Uterus (tissue), 4 donors: Measurements from ENCODE around the gene KIF9. TPM values are rescaled to one million over a fixed set of nuclear protein-coding genes. Genes with fewer than 3 reads are reported as not detected.
"Not testable (repeated sequence)": the region's sequence is repeated elsewhere in the genome, so short reads cannot be mapped to it uniquely, and the experiment has no call there.

ENCODE experiments used
- DNase-seq, 2 donors: peaks; one replicate each; pipeline ENCODE4 v3.0.0-alpha.2; 2019 to 2020
- H3K27ac ChIP-seq, 2 donors: fragments of 200-600 bp; sonication (generic); 1 replicate in 1 of 2; 2 replicates in 1 of 2; pipeline ENCODE4 v1.5.1; 2016 to 2018
- H3K27me3 ChIP-seq, 2 donors: fragments of 200-600 bp; sonication (generic); one replicate each; pipeline ENCODE4 v1.5.1; 2018 to 2019; ENCODE audit warnings: control low read depth in 1 of 2
- H3K36me3 ChIP-seq, 2 donors: fragments of 200-600 bp; sonication (generic); one replicate each; pipeline ENCODE4 v1.5.1; 2019; ENCODE audit warnings: control low read depth in 1 of 2
- H3K4me1 ChIP-seq, 2 donors: fragments of 200-600 bp; sonication (generic); one replicate each; pipeline ENCODE4 v1.5.1; 2018 to 2019; ENCODE audit warnings: control low read depth in 1 of 2
- H3K4me3 ChIP-seq, 2 donors: fragments of 200-600 bp; sonication (generic); 1 replicate in 1 of 2; 2 replicates in 1 of 2; pipeline ENCODE4 v1.5.1; 2018 to 2019; ENCODE audit warnings: mild to moderate bottlenecking in 1 of 2
- H3K9me3 ChIP-seq, 2 donors: fragments of 200-600 bp; sonication (generic); one replicate each; pipeline ENCODE4 v1.5.1; 2019; ENCODE audit warnings: control low read depth in 1 of 2
- POLR2A ChIP-seq, 2 donors: fragments of 450-650 bp; IDR thresholded peaks; one replicate each; pipeline ENCODE4 v1.6.1; 2016; ENCODE audit warnings: antibody characterized with exemption in 2 of 2, mild to moderate bottlenecking in 1 of 2, moderate library complexity in 1 of 2
- intact Hi-C: fragments of 100-400 bp; cut with DNase I; formaldehyde crosslinking; loops from one replicate; pipeline ENCODE4 v1.15.1; 2023; ENCODE audit warnings: low total_unique reads
- total RNA-seq, 4 donors: library from RNA; depleted of rRNA in 3 of 4; stranded (reverse); fragments of >200 nt in 3 of 4; gene quantifications; one replicate each; pipeline versions ENCODE4 v1.1.0 to v1.2.4, GENCODE V29; 2014 to 2023
- TF ChIP-seq, protein P1 (sequence below), 4 experiments: fragments of 200-600 bp in 2 of 4; fragments of 450-650 bp in 2 of 4; sonication (generic) in 2 of 4; IDR thresholded peaks; one replicate each; pipeline ENCODE4 v1.5.1; 2016 to 2019; ENCODE audit warnings: antibody characterized with exemption in 4 of 4, mild to moderate bottlenecking in 2 of 4, moderate library complexity in 1 of 4
- donor health status: DM: yes; HTN: yes; CAD: no.

KIF9 gene
- total RNA-seq, 4 donors from 2014 or later: 1.8 to 7.4 (median 4.1) TPM; not detected in 1

DNA sequence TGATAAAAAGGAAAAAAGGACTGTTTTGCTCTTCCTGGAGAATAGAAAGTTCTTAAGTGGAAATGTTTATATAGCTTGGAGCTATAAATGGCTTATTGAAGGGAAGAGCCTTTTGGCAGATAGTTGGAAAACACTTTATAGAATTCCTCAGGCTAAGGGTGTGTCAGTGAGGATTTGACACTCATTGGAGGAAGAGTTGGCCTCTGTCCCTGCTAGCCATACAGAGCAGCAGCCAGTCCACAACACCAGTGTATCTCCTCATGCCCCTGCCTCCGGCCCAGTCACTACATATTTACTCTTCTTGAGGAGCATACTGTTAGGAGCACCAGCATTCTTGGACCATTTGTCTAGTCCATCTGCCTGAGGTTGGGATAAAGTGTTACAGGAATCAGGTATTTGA, 36.3 kb upstream of the KIF9 start:
- intact Hi-C loops: no loop called here
- no peaks in the 10 kb centered on the region for H3K27me3 ChIP-seq
- no peak for DNase-seq

DNA sequence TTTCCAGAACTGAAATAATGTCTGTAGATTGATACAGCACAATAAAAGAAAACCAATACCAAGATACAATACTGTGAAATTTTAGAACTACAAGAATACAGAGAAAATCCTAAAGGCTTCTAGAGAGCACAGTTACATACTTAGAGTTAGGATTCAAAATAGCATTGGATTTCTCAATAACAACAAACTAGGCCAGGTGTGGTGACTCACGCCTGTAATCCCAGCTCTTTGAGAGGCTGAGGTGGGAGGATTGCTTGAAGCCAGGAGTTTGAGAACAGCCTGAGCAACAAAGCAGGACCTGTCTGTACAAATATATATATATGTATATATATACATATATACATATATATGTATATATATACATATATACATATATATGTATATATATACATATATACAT, 33.6 kb upstream of the KIF9 start:
- H3K36me3 ChIP-seq, intact Hi-C loops, DNase-seq, H3K27ac ChIP-seq, H3K27me3 ChIP-seq, H3K9me3 ChIP-seq, H3K4me1 ChIP-seq, H3K4me3 ChIP-seq: not testable (repeated sequence)

More for the DNA sequence above, 36.3 kb upstream of the KIF9 start:
- Histone ChIP-seq H3K9me3 (no peaks in the 10 kb centered on the region), H3K4me3 (no peak overlapping the region), H3K36me3 (peaks cover 0 to 2% of the 10 kb centered on the region in 2 donors), H3K4me1 (no peaks in the 10 kb centered on the region), H3K27ac (no peak overlapping the region)
- TF ChIP-seq, protein P1, sequence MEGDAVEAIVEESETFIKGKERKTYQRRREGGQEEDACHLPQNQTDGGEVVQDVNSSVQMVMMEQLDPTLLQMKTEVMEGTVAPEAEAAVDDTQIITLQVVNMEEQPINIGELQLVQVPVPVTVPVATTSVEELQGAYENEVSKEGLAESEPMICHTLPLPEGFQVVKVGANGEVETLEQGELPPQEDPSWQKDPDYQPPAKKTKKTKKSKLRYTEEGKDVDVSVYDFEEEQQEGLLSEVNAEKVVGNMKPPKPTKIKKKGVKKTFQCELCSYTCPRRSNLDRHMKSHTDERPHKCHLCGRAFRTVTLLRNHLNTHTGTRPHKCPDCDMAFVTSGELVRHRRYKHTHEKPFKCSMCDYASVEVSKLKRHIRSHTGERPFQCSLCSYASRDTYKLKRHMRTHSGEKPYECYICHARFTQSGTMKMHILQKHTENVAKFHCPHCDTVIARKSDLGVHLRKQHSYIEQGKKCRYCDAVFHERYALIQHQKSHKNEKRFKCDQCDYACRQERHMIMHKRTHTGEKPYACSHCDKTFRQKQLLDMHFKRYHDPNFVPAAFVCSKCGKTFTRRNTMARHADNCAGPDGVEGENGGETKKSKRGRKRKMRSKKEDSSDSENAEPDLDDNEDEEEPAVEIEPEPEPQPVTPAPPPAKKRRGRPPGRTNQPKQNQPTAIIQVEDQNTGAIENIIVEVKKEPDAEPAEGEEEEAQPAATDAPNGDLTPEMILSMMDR (IDR thresholded peaks at IDR 0.05): no peak
- no peak for TF ChIP-seq POLR2A (IDR thresholded peaks at IDR 0.05)

DNA sequence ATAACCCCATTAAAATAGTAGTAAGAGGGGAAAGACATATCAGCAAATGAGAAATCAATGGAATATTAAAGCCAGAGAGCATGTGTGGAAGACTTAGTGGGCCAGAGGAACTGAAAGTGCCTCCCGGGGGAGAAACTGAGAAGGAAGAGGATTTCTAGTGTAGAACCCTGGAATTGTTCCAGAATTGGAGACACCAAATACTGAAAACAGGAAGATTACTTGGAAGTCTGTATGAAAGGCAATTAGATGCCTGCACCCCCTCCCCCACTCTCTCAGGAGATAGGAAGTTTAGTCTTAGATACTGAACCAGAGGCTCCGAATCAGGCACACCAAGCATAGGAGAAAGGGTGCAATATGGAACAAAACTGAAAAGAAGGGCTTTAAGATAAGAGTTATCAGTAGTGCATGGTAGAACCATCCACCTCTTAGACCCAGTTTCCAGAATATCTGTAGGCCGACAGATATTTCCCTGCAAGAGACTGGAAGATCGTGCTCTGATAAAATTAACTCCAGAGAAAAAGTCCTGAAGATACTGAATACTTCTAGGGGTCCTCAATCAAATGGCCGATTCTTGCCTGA, 32.6 kb upstream of the KIF9 start:
- H3K36me3 ChIP-seq: peaks cover 0 to 2% of the 10 kb centered on the region in 2 donors
- no peak for DNase-seq
- no peaks in the 10 kb centered on the region for H3K9me3 ChIP-seq
- intact Hi-C loops: no loop called here
- H3K27ac ChIP-seq: no peak overlapping the region
- TF ChIP-seq POLR2A (IDR thresholded peaks at IDR 0.05): no peak
- TF ChIP-seq, protein P1 (IDR thresholded peaks at IDR 0.05): no peak
- no peaks in the 10 kb centered on the region for H3K4me1 ChIP-seq
- H3K4me3 ChIP-seq: no peak overlapping the region
- no peaks in the 10 kb centered on the region for H3K27me3 ChIP-seq

DNA sequence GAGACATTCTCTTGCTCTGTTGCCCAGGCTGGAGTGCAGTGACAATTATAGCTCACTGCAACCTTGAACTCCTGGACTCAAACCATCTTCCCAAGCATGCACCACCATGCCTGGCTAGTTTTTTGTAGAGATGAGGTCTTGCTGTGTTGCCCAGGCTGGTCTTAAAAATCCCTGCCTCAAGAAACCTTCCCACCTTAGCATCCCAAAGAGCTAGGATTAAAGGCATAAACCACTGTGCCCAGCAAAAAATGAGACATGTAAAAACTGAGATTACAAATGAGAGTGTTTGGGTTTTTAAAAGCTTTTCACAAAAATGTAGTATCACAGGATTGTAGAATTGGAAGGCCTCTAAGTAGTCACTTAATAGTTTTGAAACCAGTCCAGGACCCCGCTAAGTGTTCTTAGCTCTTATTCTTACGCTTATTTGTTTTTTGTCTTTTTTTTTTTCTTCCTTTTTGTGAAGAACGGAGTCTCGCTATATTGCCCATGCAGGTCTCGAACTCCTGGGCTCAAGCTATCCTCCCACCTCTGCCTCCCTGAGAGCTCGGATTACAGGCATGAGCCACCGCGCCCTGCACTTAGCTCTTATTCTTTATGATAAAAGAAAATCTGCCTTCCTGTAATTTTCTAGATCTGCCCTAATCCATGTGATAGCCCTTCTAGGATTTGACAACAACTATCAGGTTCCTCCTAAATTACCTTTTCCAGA, 31.6 kb upstream of the KIF9 start:
- Histone ChIP-seq H3K36me3 (peaks cover 0 to 2% of the 10 kb centered on the region in 2 donors), H3K4me1 (no peaks in the 10 kb centered on the region), H3K27me3 (no peaks in the 10 kb centered on the region), H3K4me3 (no peak overlapping the region), H3K9me3 (no peaks in the 10 kb centered on the region), H3K27ac (no peak overlapping the region)
- intact Hi-C loops: no loop called here
- no peak for DNase-seq
- TF ChIP-seq, protein P1 (IDR thresholded peaks at IDR 0.05): no peak
- TF ChIP-seq POLR2A (IDR thresholded peaks at IDR 0.05): no peak

DNA sequence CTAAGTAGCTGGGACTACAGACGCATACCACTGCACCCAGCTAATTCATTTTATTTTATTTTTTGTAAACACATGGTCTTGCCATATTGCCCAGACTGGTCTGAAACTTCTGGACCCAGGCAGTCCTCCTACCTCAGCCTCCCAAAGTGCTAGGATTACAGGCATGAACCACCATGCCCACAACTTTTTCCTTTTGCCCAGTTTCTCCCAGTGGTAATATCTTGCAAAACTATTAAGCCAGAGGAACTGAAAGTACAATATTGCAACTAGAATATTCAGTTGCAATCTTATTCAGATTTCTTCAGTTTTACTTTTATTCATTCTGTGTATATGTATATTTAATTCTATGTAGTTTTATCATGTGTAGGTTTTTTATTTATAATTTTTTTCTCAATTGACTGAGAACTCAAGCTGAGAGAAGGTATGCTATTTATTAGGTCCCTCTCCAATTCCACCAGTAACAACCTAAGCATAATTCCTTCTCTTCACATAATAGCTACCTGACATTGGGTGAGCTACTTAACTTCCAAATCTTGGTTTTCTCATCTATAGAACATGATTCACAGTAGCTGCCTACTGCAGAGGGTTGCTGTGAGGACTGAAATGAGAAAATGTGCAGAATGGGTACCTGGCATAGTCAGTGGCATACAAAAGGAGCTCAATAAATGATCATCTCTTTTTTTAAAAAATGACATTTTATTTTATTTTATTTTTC, 30.9 kb upstream of the KIF9 start:
- TF ChIP-seq, protein P1 (IDR thresholded peaks at IDR 0.05): no peak
- TF ChIP-seq POLR2A (IDR thresholded peaks at IDR 0.05): no peak
- intact Hi-C loops: no loop called here
- Histone ChIP-seq H3K9me3 (no peaks in the 10 kb centered on the region), H3K4me1 (no peaks in the 10 kb centered on the region), H3K27me3 (no peaks in the 10 kb centered on the region), H3K36me3 (peaks cover 0 to 2% of the 10 kb centered on the region in 2 donors), H3K27ac (no peak overlapping the region), H3K4me3 (no peak overlapping the region)
- no peak for DNase-seq
